ENCODE measurements around the gene HSPBP1.

HSPBP1 gene

DNA sequence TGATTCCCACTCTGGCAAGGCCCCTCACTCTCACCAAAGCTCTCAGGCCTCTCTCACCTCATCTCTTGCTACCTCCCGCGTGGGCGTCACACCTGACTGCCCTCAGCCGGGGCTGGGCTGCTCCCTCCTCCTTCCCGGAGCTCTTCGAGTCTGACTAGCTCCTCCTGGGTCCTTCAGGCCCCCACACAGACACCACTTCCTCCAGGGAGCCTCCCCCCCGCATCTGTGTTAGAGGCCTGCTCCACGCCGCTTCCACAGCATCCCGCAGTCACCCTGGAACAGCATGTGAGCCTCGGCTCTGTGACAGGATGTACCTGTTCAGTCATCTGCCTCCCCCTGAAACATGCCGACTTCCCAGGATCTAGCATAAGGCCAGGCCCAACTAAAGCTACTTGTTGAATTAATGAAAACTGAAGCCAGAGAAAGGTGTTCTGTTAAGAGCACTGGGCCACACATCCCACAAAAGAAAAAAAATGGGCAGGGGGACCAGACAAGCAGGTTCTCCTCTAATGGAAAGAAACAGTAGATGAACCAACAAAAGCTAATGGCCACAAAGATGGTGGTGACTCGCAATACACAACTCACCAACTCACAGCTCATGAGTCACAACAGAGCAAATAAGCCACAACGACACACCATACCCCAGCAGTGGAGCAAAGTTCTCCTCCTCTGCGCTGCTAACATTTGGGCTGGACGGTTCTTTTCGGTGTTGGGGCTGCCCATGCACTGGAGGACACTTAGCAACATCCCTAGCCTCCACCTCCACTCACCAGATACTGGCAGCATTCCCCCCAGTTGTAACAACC is 24.1 kb downstream of the HSPBP1 start:
- DNase-seq (ENCODE audit: low read depth, low spot score), result no peak

DNA sequence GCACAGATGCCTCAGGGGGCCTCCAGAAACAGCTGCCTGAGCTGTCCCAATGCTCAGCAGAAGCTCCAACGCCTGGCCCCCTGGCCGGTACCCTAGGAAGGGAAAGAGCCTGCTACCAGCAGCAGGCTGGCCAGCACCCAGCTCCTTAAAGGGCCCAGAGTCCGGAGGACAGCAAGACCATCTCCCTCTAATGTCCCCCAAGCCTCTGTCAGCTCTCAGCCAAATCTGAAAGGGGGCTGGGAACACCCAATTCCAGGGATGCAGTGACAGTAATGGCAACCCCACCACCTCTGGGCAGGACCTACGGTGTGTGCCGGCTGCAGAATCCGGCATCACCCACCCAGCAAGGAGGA is 25.3 kb downstream of the HSPBP1 start:
- no peak for DNase-seq (ENCODE audit: low read depth, low spot score)

DNA sequence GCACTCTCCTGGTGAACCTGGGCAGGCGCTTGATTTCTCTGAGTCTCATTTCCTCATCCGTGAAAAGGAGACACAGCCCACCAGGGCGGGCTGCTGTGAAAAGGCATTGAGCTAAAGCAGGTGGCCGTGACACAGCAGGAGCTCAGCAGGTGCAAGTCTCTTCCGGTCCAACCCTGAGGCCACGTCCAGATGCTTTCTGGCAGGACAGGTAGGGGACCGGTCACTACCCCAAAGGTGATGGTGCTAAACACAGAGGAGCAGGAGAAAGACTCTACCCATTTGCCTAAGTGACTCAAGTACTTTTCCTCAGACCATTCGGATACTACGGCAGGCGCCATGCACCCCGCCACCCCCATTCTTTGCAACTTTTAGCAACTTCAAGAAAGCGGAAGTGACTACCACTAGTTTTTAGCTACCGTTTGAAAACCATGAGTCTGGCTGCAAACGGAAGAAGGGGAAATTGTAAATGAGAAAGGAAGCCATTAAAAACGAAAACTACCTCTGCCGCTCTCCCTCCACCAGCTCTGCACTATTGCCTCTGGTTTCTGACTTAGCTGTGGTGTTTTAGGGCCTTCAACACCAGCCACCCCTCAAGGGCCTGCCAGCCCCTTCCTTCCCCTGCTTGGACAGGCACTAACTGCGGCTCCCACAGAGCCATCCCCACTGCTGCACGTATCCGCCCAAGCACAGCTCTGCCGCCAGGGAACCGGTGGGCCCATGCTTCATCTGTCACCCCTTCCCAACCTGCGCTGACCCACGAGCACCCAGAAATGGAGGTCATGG is 25.9 kb downstream of the HSPBP1 start:
- no peak for DNase-seq (ENCODE audit: low read depth, low spot score)

DNA sequence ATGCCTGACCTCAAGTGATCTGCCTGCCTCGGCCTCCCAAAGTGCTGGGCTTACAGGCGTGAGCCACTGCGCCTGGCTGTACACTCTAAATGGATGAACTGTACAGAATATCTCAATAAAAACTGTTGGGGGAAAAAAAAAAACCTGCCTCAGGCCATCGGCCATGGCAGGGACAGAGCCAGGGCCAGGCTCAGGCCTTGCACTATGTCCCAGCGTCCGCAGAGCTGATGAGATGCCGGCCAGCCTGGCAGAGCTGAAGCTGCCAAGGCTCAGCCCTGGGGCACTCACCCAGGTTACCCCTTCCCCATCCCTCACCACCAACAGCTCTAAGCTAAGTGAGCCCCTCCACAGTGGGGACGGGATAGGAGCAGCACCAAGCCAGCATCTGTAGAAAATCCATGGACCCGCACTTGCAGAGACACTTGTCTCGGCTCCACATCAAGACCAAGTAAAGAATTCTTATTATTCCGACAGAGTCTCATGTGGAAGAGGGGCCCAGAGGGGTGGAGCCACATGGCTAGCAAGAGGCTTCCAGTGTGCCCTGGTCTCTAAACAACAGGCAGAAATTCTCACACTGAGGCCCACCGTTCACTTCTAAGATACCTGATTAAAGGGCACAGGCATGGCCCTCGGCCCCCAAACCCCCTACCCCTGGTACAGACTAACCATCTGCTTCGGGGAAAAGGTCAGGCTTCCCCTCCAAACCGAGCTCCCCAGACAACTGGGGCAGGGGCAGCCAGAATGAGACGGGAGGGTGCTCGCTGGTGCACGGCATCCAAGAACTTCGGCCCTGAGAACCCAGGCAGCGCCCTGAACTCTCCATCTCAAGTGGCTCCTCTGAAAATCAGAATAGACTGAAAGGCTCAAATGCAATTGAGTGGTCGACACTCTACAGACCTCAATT is 26.9 kb downstream of the HSPBP1 start:
- no peak for DNase-seq (ENCODE audit: low read depth, low spot score)

DNA sequence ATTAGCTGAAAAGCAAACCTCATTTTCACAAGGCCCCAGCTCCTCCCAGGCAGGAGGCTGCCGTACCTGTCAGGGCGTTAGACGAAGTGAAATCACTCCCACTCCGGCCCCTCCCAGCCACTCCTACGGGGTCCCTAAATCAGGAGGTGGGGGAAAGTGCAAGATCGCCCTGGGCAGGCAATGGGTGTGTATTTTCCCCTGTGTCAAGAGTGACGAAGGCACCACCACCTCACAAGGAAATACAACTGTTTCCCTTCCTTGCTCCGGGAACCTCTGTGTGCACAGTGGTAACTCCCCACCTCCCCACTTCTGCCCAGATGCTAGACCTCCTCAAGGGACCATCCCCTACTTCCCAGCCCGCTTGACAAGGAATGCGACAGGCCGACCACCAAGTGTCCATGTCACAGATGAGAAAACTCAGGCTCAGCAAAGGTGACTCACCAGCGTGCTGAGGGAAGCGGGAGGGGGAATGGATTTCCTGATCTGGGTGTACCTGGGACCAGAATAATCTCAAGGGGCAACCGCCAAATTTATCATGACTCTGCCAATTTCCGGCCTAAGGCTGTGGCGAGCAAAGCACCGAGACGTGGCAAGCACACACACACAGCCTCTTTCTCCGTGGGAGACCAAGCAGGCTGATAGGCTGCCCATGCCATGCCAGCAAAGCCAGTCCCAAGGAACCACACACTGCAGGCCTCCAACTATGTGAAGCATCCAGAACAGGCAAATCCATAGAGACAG is 28.4 kb downstream of the HSPBP1 start:
- no peak for DNase-seq (ENCODE audit: low read depth, low spot score)

DNA sequence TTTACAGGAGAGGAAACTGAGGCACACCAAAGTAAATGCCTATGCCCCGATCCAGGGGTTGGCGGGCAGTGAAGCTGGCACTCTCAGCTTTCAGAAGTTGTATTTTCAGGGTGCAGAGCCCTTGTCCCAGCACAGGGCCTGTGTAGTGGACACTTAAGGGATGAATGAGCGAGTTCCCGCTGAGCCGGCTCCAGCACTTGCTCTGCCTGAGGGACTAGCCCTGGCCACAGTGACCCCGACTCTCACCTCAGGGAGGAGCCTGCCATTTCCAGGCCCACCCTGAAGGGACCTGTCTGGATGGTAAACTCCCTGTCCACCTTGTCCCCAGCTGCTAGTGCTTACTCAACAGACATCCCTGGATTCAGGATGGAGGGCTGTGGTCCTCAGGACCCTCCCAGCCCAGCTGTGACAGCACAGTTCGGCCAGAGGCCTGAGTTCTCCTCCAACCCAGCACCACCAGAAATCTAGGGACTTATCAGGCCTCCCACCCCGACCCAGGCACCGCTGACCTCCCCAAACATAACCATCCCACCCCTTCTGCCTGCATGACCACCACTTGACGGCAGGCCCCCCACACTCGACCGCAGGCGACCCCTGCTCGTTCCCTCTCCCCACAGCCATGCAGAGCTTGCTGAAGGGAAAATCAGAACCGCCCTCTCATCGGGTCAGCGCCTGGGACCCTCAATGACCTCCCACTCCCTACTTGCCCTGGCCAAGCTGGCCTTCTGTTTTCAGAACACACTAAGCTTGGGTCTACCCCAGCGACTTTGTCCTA is 29.5 kb downstream of the HSPBP1 start:
- DNase-seq (ENCODE audit: low read depth, low spot score), result no peak

DNA sequence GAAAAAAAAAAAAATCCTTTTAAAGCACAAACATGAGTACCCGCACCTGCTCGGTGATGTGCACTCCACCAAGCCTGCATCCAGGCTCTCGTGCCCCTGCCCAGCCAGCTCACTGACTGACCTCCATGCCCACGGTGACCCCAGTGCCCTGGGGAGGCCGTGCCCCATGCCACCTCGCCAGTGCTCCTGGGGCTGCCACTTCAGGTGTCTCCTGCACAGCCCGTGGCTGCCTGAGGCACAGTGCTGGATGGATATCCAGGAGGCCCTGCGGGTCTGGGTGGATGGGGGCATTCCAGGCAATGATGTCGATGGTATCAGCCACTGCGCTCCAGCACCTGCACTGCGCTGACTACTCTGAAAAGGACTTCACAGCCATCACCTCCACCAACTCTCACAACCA is 30.1 kb downstream of the HSPBP1 start:
- DNase-seq (ENCODE audit: low read depth, low spot score), result no peak

DNA sequence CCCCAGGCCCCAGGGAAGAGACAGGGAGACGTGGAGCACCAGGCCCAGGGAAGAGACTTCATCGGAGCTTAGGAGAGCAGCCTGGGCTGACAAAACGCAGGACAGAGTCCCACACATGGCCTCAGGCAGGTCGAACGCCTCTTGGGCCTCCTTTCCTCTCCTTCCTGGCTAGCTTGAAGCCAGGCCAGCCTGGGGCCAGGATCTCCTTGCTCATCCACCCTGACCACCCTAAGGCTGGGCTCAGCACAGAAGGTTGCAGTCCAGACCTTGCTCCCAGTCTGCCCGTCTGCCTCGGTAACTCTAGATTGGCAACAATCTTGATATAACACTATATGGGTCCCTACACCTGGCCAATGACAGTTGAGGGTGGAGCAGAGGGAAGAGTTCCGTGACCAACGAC is 31.2 kb downstream of the HSPBP1 start:
- no peak for DNase-seq (ENCODE audit: low read depth, low spot score)

DNA sequence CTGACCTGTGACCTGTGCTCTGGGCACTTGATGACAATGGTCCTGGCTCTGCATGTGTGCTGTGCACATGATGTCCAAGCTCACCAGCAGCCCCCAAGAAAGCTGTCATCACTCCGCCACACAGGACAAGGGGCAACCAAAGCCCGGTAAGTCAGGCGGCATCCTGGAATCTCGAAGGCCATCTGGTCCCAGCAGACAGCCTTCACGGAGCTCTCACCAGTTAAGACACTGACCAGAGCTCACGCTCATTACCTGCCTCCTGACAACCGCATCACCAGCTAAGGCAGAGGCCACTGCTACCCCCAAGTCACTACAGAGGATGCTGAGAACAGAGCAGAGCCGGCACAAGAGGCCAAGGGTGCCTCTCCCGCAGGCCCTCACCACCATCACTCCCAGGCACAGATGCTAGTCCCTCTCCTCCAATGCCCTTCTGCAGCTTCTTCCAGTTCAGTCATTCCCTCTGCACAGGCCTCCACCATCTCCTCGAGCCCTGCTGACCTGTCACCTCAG is 31.7 kb downstream of the HSPBP1 start:
- no peak for DNase-seq (ENCODE audit: low read depth, low spot score)

DNA sequence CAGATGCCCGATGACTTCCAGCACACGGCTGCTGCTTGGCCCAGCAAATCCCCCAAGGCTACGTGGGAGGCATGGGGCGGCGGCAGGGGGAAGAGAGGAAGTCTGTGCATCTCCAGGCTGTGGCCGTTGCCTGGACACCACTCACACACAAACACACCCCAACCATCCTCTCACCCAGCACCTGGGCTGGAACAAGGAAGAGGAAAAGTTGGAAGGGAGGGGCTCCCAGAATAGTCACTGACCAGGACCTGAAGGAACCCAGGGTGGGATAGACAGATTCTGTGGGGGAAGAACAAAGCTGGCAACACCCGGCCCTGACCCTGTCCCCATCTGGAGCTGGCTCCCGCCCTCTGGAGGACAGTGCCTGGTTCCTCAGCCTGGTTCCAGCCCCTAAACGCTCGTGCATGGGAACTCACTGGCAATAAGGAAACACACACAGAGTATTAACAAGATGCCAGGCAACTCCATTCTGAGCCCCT is 32.2 kb downstream of the HSPBP1 start:
- DNase-seq (ENCODE audit: low read depth, low spot score), result no peak

DNA sequence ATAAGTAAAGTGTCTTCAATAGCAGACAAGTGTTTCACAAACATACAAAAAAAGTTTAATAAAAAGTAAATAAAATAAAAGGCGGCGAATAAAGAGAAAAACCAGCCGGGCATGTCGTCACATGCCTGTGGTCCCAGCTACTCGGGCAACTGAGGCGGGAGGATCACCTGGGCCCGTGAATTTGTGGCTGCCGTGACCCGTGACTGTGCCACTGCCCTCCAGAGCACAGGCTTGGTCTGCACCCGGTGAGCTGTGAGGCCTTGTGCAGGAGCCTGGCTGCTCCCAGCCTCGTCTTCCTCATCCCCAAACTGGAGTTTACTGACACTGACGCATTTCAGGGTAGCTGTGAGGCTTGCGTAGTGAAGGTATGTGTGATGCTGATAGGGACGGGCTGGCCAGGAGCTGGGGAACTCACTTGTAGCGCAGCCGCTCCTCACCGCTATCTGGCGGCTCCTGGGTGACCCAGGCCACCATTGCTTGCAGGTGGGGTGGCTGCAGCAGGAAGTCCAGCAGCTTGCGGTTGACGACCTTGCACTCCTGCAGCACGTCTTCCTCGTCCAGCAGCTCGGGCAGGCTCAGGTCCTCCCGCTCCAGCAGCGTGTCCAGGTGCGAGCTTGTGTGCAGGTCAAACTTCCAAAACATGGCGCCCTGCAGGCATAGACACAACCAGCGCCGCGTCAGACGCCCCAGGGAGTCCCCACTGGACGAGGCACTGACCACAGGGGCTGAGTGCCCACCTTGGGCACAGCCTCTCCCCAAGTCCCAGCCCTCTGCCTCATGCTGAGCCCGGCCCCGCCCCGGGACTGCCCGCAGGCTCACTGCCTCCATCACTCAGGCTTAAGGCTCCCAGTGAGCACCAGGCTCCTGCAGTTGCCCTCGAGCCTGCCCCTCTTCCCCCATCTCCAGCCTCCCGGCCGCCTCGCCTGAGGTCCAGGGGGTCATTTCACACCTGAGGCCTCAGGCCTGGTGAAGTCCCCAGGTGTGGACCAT is 33.2 kb downstream of the HSPBP1 start:
- no peak for DNase-seq (ENCODE audit: low read depth, low spot score)

DNA sequence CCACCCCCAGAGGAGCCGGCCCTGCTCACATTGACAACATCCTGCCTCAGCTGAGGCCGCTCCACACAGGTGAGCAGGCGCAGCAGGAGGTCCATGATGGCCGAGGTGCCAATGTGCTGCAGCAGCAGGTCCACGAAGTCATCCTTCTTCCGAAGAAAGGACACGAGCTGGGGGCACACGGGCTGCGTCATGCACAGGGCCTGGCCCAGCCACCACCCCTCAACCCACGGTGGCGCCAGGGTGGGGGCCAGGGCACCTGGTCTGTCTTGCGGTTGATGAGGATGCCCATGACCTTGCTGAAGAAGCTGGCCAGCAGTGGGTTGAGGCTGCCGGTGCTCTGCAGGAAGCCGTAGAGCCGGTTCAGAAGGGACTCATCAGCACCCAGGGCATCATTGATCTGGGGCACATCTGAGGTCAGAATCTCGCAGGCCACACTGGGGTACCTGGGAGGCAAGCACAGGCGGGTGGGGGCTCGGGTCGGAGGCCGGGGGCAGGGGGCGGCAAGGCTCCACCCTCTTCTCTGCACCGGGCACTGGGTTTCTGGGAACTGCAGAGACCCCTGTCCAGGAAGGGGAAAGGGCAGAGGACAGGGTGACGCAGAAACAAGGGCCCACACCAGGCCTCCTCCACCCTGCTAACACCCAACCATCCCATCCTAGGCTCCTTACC is 34.5 kb downstream of the HSPBP1 start:
- DNase-seq (ENCODE audit: low read depth, low spot score), result no peak

DNA sequence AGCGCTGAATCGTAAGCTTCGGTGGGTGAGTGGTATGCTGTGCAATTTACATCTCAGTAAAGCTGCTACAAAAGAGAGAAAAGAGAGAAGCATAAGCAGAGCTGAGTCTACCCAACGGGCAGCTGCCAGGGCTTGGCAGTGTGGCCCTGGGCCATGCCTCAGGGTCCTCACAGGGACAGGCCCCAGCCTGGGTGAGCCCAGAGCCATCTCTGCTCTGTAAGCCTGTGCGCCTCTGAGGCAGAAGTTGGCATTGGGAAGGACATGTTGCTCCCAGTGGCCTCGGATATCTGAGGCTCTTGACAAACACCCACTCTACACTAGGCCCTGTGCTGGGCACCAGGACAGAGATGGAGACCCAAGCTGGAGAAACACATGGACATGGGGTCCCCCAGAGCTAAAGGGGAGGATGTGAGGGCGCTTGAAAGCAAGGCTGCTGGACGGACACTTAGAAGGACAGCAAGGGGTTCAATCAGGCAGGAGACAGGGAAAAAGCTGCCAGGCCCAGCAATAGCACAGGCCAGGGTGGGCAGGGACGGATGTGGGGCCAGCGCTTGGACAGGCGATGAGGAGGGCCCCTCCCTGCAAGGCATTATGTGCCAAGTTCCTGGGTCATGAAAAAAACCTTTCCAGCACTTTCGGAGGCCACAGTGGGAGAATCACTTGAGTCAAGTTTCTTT is 35.8 kb downstream of the HSPBP1 start:
- DNase-seq (ENCODE audit: low read depth, low spot score), result no peak

DNA sequence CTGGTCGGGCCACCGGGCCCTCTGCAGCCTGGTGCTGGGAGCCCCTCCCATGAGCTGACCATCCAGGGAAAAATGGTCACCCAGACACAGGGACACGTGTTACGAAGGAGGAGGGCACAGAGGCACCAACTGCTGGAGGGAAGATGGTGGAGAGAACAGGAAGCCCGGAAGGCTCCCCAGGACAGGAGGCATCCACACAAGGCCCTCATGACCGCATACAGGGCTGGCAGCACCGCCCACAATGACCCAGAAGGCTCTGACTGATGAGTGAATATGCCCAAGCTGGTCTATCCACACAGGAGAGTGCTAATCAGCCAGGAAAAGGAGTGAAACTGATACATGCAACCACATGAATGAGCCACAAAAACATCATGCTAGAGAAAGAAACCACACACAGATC is 37.4 kb downstream of the HSPBP1 start:
- no peak for DNase-seq (ENCODE audit: low read depth, low spot score)

DNA sequence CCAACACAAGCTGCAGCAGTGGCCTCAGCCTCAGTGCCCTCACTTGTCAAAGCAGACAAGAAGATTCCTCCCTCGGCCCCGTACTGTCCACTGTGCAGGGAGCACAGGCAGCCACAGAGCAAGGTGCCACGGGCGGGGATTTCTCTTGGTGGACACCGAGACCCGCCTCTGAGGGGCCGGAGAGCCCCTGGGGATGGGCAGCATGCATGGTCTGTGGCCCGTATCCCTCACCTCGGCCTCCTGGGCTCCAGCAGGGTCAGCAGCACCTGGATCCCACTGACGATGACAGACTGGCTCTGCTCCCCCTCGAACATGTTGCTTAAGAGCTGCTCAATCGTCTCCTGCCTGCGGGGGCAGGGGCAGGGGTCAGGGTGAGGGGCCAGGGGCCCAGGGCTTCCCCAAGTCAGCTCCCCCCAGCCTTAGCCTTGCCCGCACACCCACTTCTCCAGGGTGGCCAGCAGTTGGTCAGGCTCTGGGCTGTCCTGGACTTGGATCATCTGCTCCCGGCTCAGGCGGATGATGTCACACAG is 37.9 kb downstream of the HSPBP1 start:
- DNase-seq (ENCODE audit: low read depth, low spot score), result no peak

DNA sequence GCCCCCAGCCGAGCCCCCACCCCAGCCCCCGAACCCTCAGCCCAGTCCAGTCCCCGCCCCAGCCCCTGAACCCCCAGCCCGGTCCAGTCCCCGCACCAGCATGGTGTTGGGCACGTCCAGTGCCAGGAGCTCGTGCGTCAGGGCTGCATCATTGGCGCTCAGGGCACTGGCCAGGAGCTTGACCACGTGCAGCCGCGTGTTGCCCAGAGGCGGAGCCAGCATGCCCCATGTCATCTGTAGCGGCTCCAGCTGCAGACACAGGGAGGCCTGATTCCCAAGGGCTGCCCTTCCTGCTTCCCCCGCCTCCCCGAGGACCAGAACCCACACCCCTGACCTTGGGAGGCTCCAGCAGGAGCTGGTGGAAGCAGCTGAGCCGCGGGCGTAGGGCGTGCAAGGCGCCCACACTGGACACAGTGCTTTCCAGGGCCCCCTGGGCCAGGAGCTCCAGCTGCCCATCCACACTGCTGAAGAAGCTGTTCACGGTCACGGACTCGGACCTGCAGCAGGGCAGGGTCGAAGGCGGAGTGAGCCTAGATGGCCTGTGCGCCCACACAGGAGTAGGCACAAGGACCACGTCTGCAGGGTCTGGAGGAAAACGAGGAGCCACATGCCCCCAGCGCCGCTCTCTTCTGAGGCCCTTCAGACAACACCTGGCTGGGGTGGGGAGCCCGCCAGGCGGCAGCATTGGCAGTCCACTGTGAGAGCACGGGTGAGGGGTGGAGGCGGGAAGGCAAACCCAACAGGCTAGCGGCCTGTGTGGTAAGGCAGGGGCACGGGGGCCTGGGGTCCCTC is 38.6 kb downstream of the HSPBP1 start:
- no peak for DNase-seq (ENCODE audit: low read depth, low spot score)

DNA sequence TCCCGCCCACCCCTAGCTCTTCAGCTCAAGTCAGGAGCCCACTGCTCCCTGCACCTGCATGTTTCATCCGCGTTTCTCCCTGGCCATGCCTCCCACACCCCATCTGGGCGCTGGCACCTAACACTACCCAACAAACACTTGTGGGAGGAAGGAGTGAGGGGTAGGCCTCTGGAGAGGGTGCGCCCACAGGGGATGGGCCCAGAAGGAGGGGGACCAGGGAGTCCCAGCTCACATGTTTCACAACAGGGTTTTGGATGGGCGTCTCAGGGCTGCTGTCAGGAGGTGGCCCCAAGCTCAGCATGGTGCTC is 39.2 kb downstream of the HSPBP1 start:
- DNase-seq (ENCODE audit: low read depth, low spot score), result no peak

Data from activated naive CD8-positive, alpha-beta T cell treated with anti-CD3 and anti-CD28 coated beads, Interleukin-2, amount 50 U/mL, for 16 hours (primary cell).